Sigmoid colon (tissue), 4 donors: Measurements from ENCODE around the gene MYBPHL.

ENCODE experiments used
- EP300 ChIP-seq, 4 donors: sonication (generic); formaldehyde crosslinking; IDR thresholded peaks; one replicate each; pipeline ENCODE4 v1.6.1; 2017; ENCODE audit warnings: antibody characterized with exemption in 4 of 4
- POLR2A ChIP-seq, 2 donors: fragments of 450-650 bp; IDR thresholded peaks; one replicate each; pipeline ENCODE4 v1.6.1; 2016; ENCODE audit warnings: antibody characterized with exemption in 2 of 2, mild to moderate bottlenecking in 2 of 2, moderate library complexity in 2 of 2
- TF ChIP-seq, protein P1 (sequence below), 4 experiments: fragments of 450-650 bp in 3 of 4; fragments of 200-600 bp in 1 of 4; IDR thresholded peaks; one replicate each; pipeline ENCODE4 v1.5.1; 2016 to 2019; ENCODE audit warnings: antibody characterized with exemption in 4 of 4, mild to moderate bottlenecking in 3 of 4, moderate library complexity in 2 of 4

- TF ChIP-seq, protein P1, sequence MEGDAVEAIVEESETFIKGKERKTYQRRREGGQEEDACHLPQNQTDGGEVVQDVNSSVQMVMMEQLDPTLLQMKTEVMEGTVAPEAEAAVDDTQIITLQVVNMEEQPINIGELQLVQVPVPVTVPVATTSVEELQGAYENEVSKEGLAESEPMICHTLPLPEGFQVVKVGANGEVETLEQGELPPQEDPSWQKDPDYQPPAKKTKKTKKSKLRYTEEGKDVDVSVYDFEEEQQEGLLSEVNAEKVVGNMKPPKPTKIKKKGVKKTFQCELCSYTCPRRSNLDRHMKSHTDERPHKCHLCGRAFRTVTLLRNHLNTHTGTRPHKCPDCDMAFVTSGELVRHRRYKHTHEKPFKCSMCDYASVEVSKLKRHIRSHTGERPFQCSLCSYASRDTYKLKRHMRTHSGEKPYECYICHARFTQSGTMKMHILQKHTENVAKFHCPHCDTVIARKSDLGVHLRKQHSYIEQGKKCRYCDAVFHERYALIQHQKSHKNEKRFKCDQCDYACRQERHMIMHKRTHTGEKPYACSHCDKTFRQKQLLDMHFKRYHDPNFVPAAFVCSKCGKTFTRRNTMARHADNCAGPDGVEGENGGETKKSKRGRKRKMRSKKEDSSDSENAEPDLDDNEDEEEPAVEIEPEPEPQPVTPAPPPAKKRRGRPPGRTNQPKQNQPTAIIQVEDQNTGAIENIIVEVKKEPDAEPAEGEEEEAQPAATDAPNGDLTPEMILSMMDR (IDR thresholded peaks at IDR 0.05), result no peak
- TF ChIP-seq POLR2A (IDR thresholded peaks at IDR 0.05) (no peak), EP300 (IDR thresholded peaks at IDR 0.05) (no peak)
Measured at GRCh38 chr1:109269981-109270622, 36.7 kb downstream of the MYBPHL start.
